ENCODE results near the gene C4orf50. TPM values are rescaled to one million over a fixed set of nuclear protein-coding genes. Genes with fewer than 3 reads are reported as not detected.
A peak's percentile ranks its signal among the peaks of the same experiment; 100 is the strongest.

The C4orf50 gene
- total RNA-seq, 1 donor from 2014 or later = not detected

GRCh38 chr4:5894266-5894665 is 124.0 kb downstream of the C4orf50 start:
- Mint-ChIP-seq H3K27ac (ENCODE audit: unreplicated experiment) (no peak overlapping the region), H3K27me3 (ENCODE audit: low read depth) (peaks cover 71% of the 10 kb centered on the region), H3K4me3 (ENCODE audit: unreplicated experiment) (no peak overlapping the region), H3K9me3 (ENCODE audit: low read depth) (peaks cover 8% of the 10 kb centered on the region), H3K4me1 (ENCODE audit: low read depth) (peaks cover 20% of the 10 kb centered on the region), H3K36me3 (ENCODE audit: low read depth) (peaks cover 3% of the 10 kb centered on the region)
- DNase-seq (ENCODE audit: low spot score) = no peak
- no peak for TF ChIP-seq CTCF (IDR thresholded peaks at IDR 0.05)

- no peak for TF ChIP-seq CTCF (IDR thresholded peaks at IDR 0.05)
- H3K4me3 Mint-ChIP-seq (ENCODE audit: unreplicated experiment) = peak overlapping the region; percentile 28
- no peak overlapping the region for H3K27ac Mint-ChIP-seq (ENCODE audit: unreplicated experiment)
- DNase-seq (ENCODE audit: low spot score) = no peak
- H3K9me3 Mint-ChIP-seq (ENCODE audit: low read depth) = peaks cover 8% of the 10 kb centered on the region
- H3K4me1 Mint-ChIP-seq (ENCODE audit: low read depth) = peaks cover 18% of the 10 kb centered on the region
- peaks cover 3% of the 10 kb centered on the region for H3K36me3 Mint-ChIP-seq (ENCODE audit: low read depth)
- H3K27me3 Mint-ChIP-seq (ENCODE audit: low read depth) = peaks cover 67% of the 10 kb centered on the region
Measured at GRCh38 chr4:5893591-5893990, 124.6 kb downstream of the C4orf50 start.

GRCh38 chr4:5893004-5893580 is 125.1 kb downstream of the C4orf50 start, which contains the start of gene CRMP1:
Gene CRMP1, minus strand, starts transcription at chr4:5893086. Its CDS starts 117 bp downstream, at chr4:5892969.
- TF ChIP-seq CTCF (IDR thresholded peaks at IDR 0.05) = no peak
- H3K4me3 Mint-ChIP-seq (ENCODE audit: unreplicated experiment) = peak within 1 kb of the TSS; percentile 28
- peaks cover 8% of the 10 kb centered on the region for H3K9me3 Mint-ChIP-seq (ENCODE audit: low read depth)
- peaks cover 18% of the 10 kb centered on the region for H3K4me1 Mint-ChIP-seq (ENCODE audit: low read depth)
- peaks cover 3% of the 10 kb centered on the region for H3K36me3 Mint-ChIP-seq (ENCODE audit: low read depth)
- no peak within 1 kb of the TSS for H3K27ac Mint-ChIP-seq (ENCODE audit: unreplicated experiment)
- peaks cover 62% of the 10 kb centered on the region for H3K27me3 Mint-ChIP-seq (ENCODE audit: low read depth)
- no peak for DNase-seq (ENCODE audit: low spot score)

- peaks cover 18% of the 10 kb centered on the region for H3K4me1 Mint-ChIP-seq (ENCODE audit: low read depth)
- TF ChIP-seq CTCF (IDR thresholded peaks at IDR 0.05) = no peak
- H3K9me3 Mint-ChIP-seq (ENCODE audit: low read depth) = peaks cover 8% of the 10 kb centered on the region
- DNase-seq (ENCODE audit: low spot score) = no peak
- no peak overlapping the region for H3K4me3 Mint-ChIP-seq (ENCODE audit: unreplicated experiment)
- H3K27ac Mint-ChIP-seq (ENCODE audit: unreplicated experiment) = no peak overlapping the region
- H3K27me3 Mint-ChIP-seq (ENCODE audit: low read depth) = peaks cover 56% of the 10 kb centered on the region
- H3K36me3 Mint-ChIP-seq (ENCODE audit: low read depth) = peaks cover 3% of the 10 kb centered on the region
Measured at GRCh38 chr4:5892323-5893003, 125.8 kb downstream of the C4orf50 start.

GRCh38 chr4:5891563-5892322 is 126.5 kb downstream of the C4orf50 start:
- TF ChIP-seq CTCF (IDR thresholded peaks at IDR 0.05) = no peak
- H3K27me3 Mint-ChIP-seq (ENCODE audit: low read depth) = peaks cover 51% of the 10 kb centered on the region
- no peak for DNase-seq (ENCODE audit: low spot score)
- peaks cover under 1% of the 10 kb centered on the region for H3K36me3 Mint-ChIP-seq (ENCODE audit: low read depth)
- H3K4me3 Mint-ChIP-seq (ENCODE audit: unreplicated experiment) = no peak overlapping the region
- peaks cover 4% of the 10 kb centered on the region for H3K9me3 Mint-ChIP-seq (ENCODE audit: low read depth)
- H3K4me1 Mint-ChIP-seq (ENCODE audit: low read depth) = peaks cover 25% of the 10 kb centered on the region
- no peak overlapping the region for H3K27ac Mint-ChIP-seq (ENCODE audit: unreplicated experiment)

Data from chondrocyte (in vitro differentiated cells).